Stimulated activated CD8-positive, alpha-beta memory T cell treated with anti-CD3 and anti-CD28 coated beads, Interleukin-12 subunit alpha, Interleukin-12 subunit beta, amount 100 ng/mL, for 1 hour (primary cell): ENCODE results near the gene PTPRN2.

ENCODE experiments used
- DNase-seq: peaks from one replicate; pipeline ENCODE4 v3.0.0-alpha.2; 2020; ENCODE audit warnings: low read depth

PTPRN2 gene

GRCh38 chr7:157634401-157635147 is 953.0 kb downstream of the PTPRN2 start:
- DNase-seq, result no peak

- no peak for DNase-seq
These were observed 954.0 kb downstream of the PTPRN2 start for GRCh38 chr7:157633465-157634185.

GRCh38 chr7:157630301-157630853 is 957.2 kb downstream of the PTPRN2 start:
- no peak for DNase-seq

GRCh38 chr7:157628456-157628855 is 959.2 kb downstream of the PTPRN2 start:
- DNase-seq, result no peak

GRCh38 chr7:157627646-157628045 is 960.0 kb downstream of the PTPRN2 start:
- no peak for DNase-seq

- no peak for DNase-seq
These were observed 960.6 kb downstream of the PTPRN2 start for GRCh38 chr7:157627033-157627432.

GRCh38 chr7:157625973-157626742 is 961.5 kb downstream of the PTPRN2 start:
- DNase-seq, result no peak

- DNase-seq, result no peak
These were observed 964.1 kb downstream of the PTPRN2 start for GRCh38 chr7:157623556-157623955.

- DNase-seq, result no peak
These were observed 965.0 kb downstream of the PTPRN2 start for GRCh38 chr7:157622408-157623205.

- DNase-seq, result no peak
These were observed 965.6 kb downstream of the PTPRN2 start for GRCh38 chr7:157622000-157622399.

GRCh38 chr7:157621131-157621681 is 966.4 kb downstream of the PTPRN2 start:
- DNase-seq, result no peak

GRCh38 chr7:157620616-157621015 is 967.0 kb downstream of the PTPRN2 start:
- DNase-seq, result no peak

- no peak for DNase-seq
These were observed 967.7 kb downstream of the PTPRN2 start for GRCh38 chr7:157619753-157620525.

GRCh38 chr7:157618823-157619606 is 968.6 kb downstream of the PTPRN2 start:
- DNase-seq, result no peak

- DNase-seq, result no peak
These were observed 969.4 kb downstream of the PTPRN2 start for GRCh38 chr7:157618091-157618726.

GRCh38 chr7:157617401-157617800 is 970.2 kb downstream of the PTPRN2 start:
- DNase-seq, result no peak

GRCh38 chr7:157616931-157617330 is 970.7 kb downstream of the PTPRN2 start:
- DNase-seq, result no peak

GRCh38 chr7:157616426-157616825 is 971.2 kb downstream of the PTPRN2 start:
- DNase-seq, result no peak

- DNase-seq, result no peak
These were observed 971.8 kb downstream of the PTPRN2 start for GRCh38 chr7:157615852-157616251.
